ENCODE results near the gene GGT6.

The GGT6 gene

DNA sequence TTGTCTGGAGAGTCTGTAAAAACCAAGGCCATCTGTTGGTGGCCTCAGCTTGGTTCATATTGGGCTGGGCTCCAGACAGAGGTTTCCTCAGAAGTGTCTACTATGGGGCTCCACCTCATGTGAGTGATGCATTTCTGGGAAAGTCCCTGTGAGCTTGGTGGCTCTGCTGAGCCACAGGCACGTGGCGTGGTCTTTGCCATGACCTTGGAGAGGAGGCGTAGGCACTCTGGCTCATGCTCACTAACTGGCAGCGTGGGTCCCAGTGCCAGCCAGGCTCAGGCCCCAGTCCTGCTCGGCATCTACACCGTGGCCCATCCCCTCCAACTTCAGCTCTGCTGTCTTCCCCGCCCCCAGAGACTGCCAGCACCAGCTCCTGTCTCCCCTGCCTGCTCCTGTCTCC is 13.3 kb upstream of the GGT6 start:
- Histone ChIP-seq H3K27me3 (ENCODE audit: insufficient read depth, low read length) (peaks cover 14% of the 10 kb centered on the region; the same call in 1 of the 2 replicates), H3K79me2 (ENCODE audit: insufficient read depth, low read length) (no peaks in the 10 kb centered on the region), H3K4me2 (ENCODE audit: low read length) (no peak overlapping the region), H3K4me3 (ENCODE audit: low read depth, low read length, poor library complexity, severe bottlenecking) (no peak overlapping the region), H3F3A (ENCODE audit: insufficient read depth, low read length) (no peaks in the 10 kb centered on the region), H3K4me1 (ENCODE audit: insufficient read depth, low read length, severe bottlenecking) (no peaks in the 10 kb centered on the region), H3K9ac (ENCODE audit: low read length) (no peak overlapping the region), H3K36me3 (ENCODE audit: insufficient read depth, low read length) (no peaks in the 10 kb centered on the region), H3K9me3 (ENCODE audit: low read length) (no peaks in the 10 kb centered on the region), H4K20me1 (ENCODE audit: insufficient read depth, low read length) (no peaks in the 10 kb centered on the region), H3K9me2 (ENCODE audit: low read depth, low read length) (no peaks in the 10 kb centered on the region), H3K27ac (ENCODE audit: low read depth, low read length, poor library complexity, severe bottlenecking) (no peak overlapping the region), H2AFZ (ENCODE audit: low read length) (no peak overlapping the region)
- TF ChIP-seq, protein P1, sequence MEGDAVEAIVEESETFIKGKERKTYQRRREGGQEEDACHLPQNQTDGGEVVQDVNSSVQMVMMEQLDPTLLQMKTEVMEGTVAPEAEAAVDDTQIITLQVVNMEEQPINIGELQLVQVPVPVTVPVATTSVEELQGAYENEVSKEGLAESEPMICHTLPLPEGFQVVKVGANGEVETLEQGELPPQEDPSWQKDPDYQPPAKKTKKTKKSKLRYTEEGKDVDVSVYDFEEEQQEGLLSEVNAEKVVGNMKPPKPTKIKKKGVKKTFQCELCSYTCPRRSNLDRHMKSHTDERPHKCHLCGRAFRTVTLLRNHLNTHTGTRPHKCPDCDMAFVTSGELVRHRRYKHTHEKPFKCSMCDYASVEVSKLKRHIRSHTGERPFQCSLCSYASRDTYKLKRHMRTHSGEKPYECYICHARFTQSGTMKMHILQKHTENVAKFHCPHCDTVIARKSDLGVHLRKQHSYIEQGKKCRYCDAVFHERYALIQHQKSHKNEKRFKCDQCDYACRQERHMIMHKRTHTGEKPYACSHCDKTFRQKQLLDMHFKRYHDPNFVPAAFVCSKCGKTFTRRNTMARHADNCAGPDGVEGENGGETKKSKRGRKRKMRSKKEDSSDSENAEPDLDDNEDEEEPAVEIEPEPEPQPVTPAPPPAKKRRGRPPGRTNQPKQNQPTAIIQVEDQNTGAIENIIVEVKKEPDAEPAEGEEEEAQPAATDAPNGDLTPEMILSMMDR (IDR thresholded peaks at IDR 0.05; ENCODE audit: low read length) = no peak
- TF ChIP-seq EZH2 (IDR thresholded peaks at IDR 0.05; ENCODE audit: borderline replicate concordance, low read length) = no peak

DNA sequence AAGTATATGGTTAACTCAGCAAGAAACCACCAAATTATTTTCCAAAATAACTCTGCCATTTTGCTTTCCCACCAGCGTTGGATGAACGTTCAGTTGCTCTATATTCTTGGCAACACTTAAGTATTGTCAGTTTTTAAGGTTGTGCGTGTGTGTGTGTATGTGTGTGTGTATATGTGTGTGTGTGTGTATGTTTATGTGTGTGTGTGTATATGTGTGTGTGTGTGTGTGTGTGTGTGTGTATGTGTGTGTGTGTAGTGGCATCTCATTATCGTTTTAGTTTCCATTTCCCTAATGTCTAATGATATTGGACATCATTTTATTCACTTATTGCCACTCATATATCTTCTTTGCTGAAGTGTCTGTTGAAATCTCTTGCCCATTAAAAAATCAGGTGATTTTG is 12.7 kb upstream of the GGT6 start:
- no peak for TF ChIP-seq EZH2 (IDR thresholded peaks at IDR 0.05; ENCODE audit: borderline replicate concordance, low read length)
- TF ChIP-seq, protein P1 (IDR thresholded peaks at IDR 0.05; ENCODE audit: low read length) = no peak
- H3K9me3 ChIP-seq (ENCODE audit: low read length) = no peaks in the 10 kb centered on the region
- no peaks in the 10 kb centered on the region for H3K4me1 ChIP-seq (ENCODE audit: insufficient read depth, low read length, severe bottlenecking)
- H3K9ac ChIP-seq (ENCODE audit: low read length) = no peak overlapping the region
- H3K4me2 ChIP-seq (ENCODE audit: low read length) = no peak overlapping the region
- H3K36me3 ChIP-seq (ENCODE audit: insufficient read depth, low read length) = no peaks in the 10 kb centered on the region
- H4K20me1 ChIP-seq (ENCODE audit: insufficient read depth, low read length) = no peaks in the 10 kb centered on the region
- H3K27me3 ChIP-seq (ENCODE audit: insufficient read depth, low read length) = peaks cover 14% of the 10 kb centered on the region; the same call in 1 of the 2 replicates
- no peak overlapping the region for H2AFZ ChIP-seq (ENCODE audit: low read length)
- H3K27ac ChIP-seq (ENCODE audit: low read depth, low read length, poor library complexity, severe bottlenecking) = no peak overlapping the region
- H3F3A ChIP-seq (ENCODE audit: insufficient read depth, low read length) = no peaks in the 10 kb centered on the region
- no peak overlapping the region for H3K4me3 ChIP-seq (ENCODE audit: low read depth, low read length, poor library complexity, severe bottlenecking)
- H3K9me2 ChIP-seq (ENCODE audit: low read depth, low read length) = no peaks in the 10 kb centered on the region
- no peaks in the 10 kb centered on the region for H3K79me2 ChIP-seq (ENCODE audit: insufficient read depth, low read length)

DNA sequence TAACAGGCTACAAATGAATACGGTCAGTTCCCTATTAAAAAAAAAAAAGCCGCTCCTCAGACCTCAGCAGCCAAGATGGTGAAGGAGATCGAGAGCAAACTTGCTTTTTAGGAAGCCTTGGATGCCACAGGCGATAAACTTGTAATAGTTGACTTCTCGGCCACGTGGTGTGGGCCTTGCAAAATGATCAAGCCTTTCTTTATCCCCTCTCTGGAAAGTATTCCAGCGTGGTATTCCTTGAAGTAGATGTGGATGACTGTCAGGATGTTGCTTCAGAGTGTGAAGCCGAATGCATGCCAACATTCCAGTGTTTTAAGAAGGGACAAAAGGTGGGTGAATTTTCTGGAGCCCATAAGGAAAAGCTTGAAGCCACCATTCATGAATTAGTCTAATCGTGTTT is 11.8 kb upstream of the GGT6 start:
- no peaks in the 10 kb centered on the region for H3F3A ChIP-seq (ENCODE audit: insufficient read depth, low read length)
- H2AFZ ChIP-seq (ENCODE audit: low read length) = no peak overlapping the region
- H3K79me2 ChIP-seq (ENCODE audit: insufficient read depth, low read length) = no peaks in the 10 kb centered on the region
- H3K36me3 ChIP-seq (ENCODE audit: insufficient read depth, low read length) = no peaks in the 10 kb centered on the region
- no peak overlapping the region for H3K4me3 ChIP-seq (ENCODE audit: low read depth, low read length, poor library complexity, severe bottlenecking)
- H3K9me3 ChIP-seq (ENCODE audit: low read length) = no peaks in the 10 kb centered on the region
- H3K4me1 ChIP-seq (ENCODE audit: insufficient read depth, low read length, severe bottlenecking) = no peaks in the 10 kb centered on the region
- H3K9me2 ChIP-seq (ENCODE audit: low read depth, low read length) = no peaks in the 10 kb centered on the region
- no peak for TF ChIP-seq EZH2 (IDR thresholded peaks at IDR 0.05; ENCODE audit: borderline replicate concordance, low read length)
- TF ChIP-seq, protein P1 (IDR thresholded peaks at IDR 0.05; ENCODE audit: low read length) = no peak
- H3K27ac ChIP-seq (ENCODE audit: low read depth, low read length, poor library complexity, severe bottlenecking) = no peak overlapping the region
- H3K27me3 ChIP-seq (ENCODE audit: insufficient read depth, low read length) = peaks cover 14% of the 10 kb centered on the region; the same call in 1 of the 2 replicates
- H3K9ac ChIP-seq (ENCODE audit: low read length) = no peak overlapping the region
- H3K4me2 ChIP-seq (ENCODE audit: low read length) = no peak overlapping the region
- no peaks in the 10 kb centered on the region for H4K20me1 ChIP-seq (ENCODE audit: insufficient read depth, low read length)

Data from OCI-LY1 (cell line).